ENCODE results near the gene MBTPS2. TPM values are rescaled to one million over a fixed set of nuclear protein-coding genes. Genes with fewer than 3 reads are reported as not detected.

MBTPS2 gene
- total RNA-seq, 4 donors from 2014 or later, result 4.8 to 7.0 (median 5.9) TPM

- no peak for TF ChIP-seq POLR2A (IDR thresholded peaks at IDR 0.05)
- TF ChIP-seq CTCF (IDR thresholded peaks at IDR 0.05), result no peak
- DNase-seq (ENCODE audit: low spot score in 2 of 2), result no peak
- intact Hi-C loops (cut with DNase I; ENCODE audit: low total_unique reads), result no loop called here
- no peak overlapping the region for H3K4me3 ChIP-seq (ENCODE audit: low read depth, poor library complexity, severe bottlenecking)
- WGBS, 2 donors, result 48 to 75% methylated on average over 1 of the region's 1 CpG
Measured at GRCh38 chrX:21930986-21931385, 91.6 kb downstream of the MBTPS2 start.

GRCh38 chrX:21932292-21933002, 93.0 kb downstream of the MBTPS2 start:
- intact Hi-C loops (cut with DNase I; ENCODE audit: low total_unique reads), result no loop called here
- peak in 1 of 2 donors; percentile 49 for DNase-seq (ENCODE audit: low spot score in 2 of 2)
- H3K4me3 ChIP-seq (ENCODE audit: low read depth, poor library complexity, severe bottlenecking), result no peak overlapping the region
- TF ChIP-seq CTCF (IDR thresholded peaks at IDR 0.05) (no peak), POLR2A (IDR thresholded peaks at IDR 0.05) (no peak)
- 61 to 64% methylated on average over 11 of the region's 11 CpGs for WGBS, 2 donors

- no peak for TF ChIP-seq CTCF (IDR thresholded peaks at IDR 0.05)
- no peak for TF ChIP-seq POLR2A (IDR thresholded peaks at IDR 0.05)
- no peak overlapping the region for H3K4me3 ChIP-seq (ENCODE audit: low read depth, poor library complexity, severe bottlenecking)
- no peak for DNase-seq (ENCODE audit: low spot score in 2 of 2)
- 73 to 84% methylated on average over 7 of the region's 7 CpGs for WGBS, 2 donors
- intact Hi-C loops (cut with DNase I; ENCODE audit: low total_unique reads), result no loop called here
Measured at GRCh38 chrX:21933077-21933476, 93.7 kb downstream of the MBTPS2 start.

- 59 to 72% methylated on average over 3 of the region's 3 CpGs for WGBS, 2 donors
- no peak for TF ChIP-seq CTCF (IDR thresholded peaks at IDR 0.05)
- no peak for TF ChIP-seq POLR2A (IDR thresholded peaks at IDR 0.05)
- H3K4me3 ChIP-seq (ENCODE audit: low read depth, poor library complexity, severe bottlenecking), result no peak overlapping the region
- intact Hi-C loops (cut with DNase I; ENCODE audit: low total_unique reads), result no loop called here
- DNase-seq (ENCODE audit: low spot score in 2 of 2), result no peak
Measured at GRCh38 chrX:21934414-21934813, 95.0 kb downstream of the MBTPS2 start.

Other genes with a start within 250 kb of the MBTPS2 start
- gene KLHL34, start 181.3 kb upstream of the MBTPS2 start, total RNA-seq, result under 1 TPM; 0.23 to 0.59 (median 0.37) TPM
- gene SMPX, start 81.5 kb upstream of the MBTPS2 start, total RNA-seq, result not detected
- 1 to 10 TPM in 3 of 4 donors, under 1 TPM in 1; 0.42 to 2.6 (median 1.7) TPM for gene YY2, start 16.4 kb downstream of the MBTPS2 start, total RNA-seq
- 10 to 100 TPM; 20.2 to 30.6 (median 24.0) TPM for gene SMS, start 101.1 kb downstream of the MBTPS2 start, total RNA-seq
- gene PHEX, start 192.7 kb downstream of the MBTPS2 start, total RNA-seq, result 1 to 10 TPM in 1 of 4 donors, under 1 TPM in 2, not detected in 1; 0.08 to 1.6 (median 0.10) TPM

Measured in lower leg skin (tissue), 4 donors.